Breast epithelium (tissue), 3 donors: ENCODE data around the gene PRKN.

ENCODE experiments used
- CTCF ChIP-seq, 3 donors: fragments of 450-650 bp; IDR thresholded peaks; one replicate each; pipeline ENCODE4 v1.5.1; 2016 to 2017; ENCODE audit warnings: antibody characterized with exemption in 3 of 3, mild to moderate bottlenecking in 3 of 3, moderate library complexity in 3 of 3
- POLR2AphosphoS5 ChIP-seq, 3 donors: sonication (generic); formaldehyde crosslinking; IDR thresholded peaks; one replicate each; pipeline ENCODE4 v1.6.1; 2017; ENCODE audit warnings: antibody characterized with exemption in 3 of 3

GRCh38 chr6:162343198-162343935 lies 384.2 kb downstream of the PRKN start:
- TF ChIP-seq POLR2AphosphoS5 (IDR thresholded peaks at IDR 0.05) (no peak), CTCF (IDR thresholded peaks at IDR 0.05) (no peak)
